HFF-Myc (cell line): ENCODE results near the gene RAB30.

Experiments used
- DNase-seq: peaks from one replicate; pipeline ENCODE4 v3.0.0-alpha.2; 2011; ENCODE audit warnings: low read depth; ENCODE audit errors: extremely low read depth
- H3K4me3 ChIP-seq: replicated peaks from 2 replicates; pipeline ENCODE4 v1.5.1; 2011; ENCODE audit warnings: low read depth, mild to moderate bottlenecking, control low read depth, low read length
- TF ChIP-seq, protein P1 (sequence below): IDR thresholded peaks from 2 replicates; pipeline ENCODE4 v1.5.1; 2012; ENCODE audit warnings: mild to moderate bottlenecking, low read depth, low read length, control low read depth; ENCODE audit errors: missing control alignments

The RAB30 gene

GRCh38 chr11:83115026-83115425 is 43.3 kb upstream of the RAB30 start:
- DNase-seq, result no peak
- TF ChIP-seq, protein P1, sequence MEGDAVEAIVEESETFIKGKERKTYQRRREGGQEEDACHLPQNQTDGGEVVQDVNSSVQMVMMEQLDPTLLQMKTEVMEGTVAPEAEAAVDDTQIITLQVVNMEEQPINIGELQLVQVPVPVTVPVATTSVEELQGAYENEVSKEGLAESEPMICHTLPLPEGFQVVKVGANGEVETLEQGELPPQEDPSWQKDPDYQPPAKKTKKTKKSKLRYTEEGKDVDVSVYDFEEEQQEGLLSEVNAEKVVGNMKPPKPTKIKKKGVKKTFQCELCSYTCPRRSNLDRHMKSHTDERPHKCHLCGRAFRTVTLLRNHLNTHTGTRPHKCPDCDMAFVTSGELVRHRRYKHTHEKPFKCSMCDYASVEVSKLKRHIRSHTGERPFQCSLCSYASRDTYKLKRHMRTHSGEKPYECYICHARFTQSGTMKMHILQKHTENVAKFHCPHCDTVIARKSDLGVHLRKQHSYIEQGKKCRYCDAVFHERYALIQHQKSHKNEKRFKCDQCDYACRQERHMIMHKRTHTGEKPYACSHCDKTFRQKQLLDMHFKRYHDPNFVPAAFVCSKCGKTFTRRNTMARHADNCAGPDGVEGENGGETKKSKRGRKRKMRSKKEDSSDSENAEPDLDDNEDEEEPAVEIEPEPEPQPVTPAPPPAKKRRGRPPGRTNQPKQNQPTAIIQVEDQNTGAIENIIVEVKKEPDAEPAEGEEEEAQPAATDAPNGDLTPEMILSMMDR, result no peak

GRCh38 chr11:83112886-83113285 is 41.2 kb upstream of the RAB30 start:
- TF ChIP-seq, protein P1, result no peak
- no peak overlapping the region for H3K4me3 ChIP-seq
- no peak for DNase-seq

More at GRCh38 chr11:83115026-83115425, 43.3 kb upstream of the RAB30 start:
- no peak overlapping the region for H3K4me3 ChIP-seq

DNA sequence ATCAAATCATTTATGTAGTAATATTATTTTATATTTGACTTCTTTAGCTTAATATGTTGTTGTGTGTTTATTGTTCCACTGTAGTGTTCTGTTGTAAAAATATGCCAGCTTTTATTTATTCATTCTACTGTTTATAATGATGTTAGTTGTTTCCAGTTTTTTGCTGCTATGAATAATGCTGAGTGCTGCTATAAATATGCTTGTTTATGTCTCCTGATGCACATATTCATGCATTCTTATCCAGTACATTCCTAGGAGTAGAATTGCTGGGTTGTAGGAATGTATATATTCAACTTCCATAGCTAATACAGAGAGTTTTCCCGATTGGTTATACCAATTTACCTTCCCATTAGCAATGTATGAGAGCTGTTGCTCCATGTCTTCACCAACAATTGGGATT is 33.5 kb upstream of the RAB30 start:
- no peak overlapping the region for H3K4me3 ChIP-seq
- TF ChIP-seq, protein P1, result no peak
- DNase-seq, result no peak

GRCh38 chr11:83102834-83103233 is 31.1 kb upstream of the RAB30 start:
- DNase-seq, result no peak
- H3K4me3 ChIP-seq, result no peak overlapping the region
- TF ChIP-seq, protein P1, result no peak

- no peak overlapping the region for H3K4me3 ChIP-seq
- DNase-seq, result no peak
- TF ChIP-seq, protein P1, result no peak
Measured at GRCh38 chr11:83097429-83098075, 25.9 kb upstream of the RAB30 start.

GRCh38 chr11:83093634-83094033 is 21.9 kb upstream of the RAB30 start:
- no peak overlapping the region for H3K4me3 ChIP-seq
- no peak for DNase-seq
- TF ChIP-seq, protein P1, result no peak
